Measurements from ENCODE around the gene LTBR. TPM values are rescaled to one million over a fixed set of nuclear protein-coding genes. Genes with fewer than 3 reads are reported as not detected.

Gene LTBR
- polyA plus RNA-seq, 1 donor from 2014 or later: not detected

- no peaks in the 10 kb centered on the region for H3K9me3 ChIP-seq (ENCODE audit: low read length)
- no peak overlapping the region for H3K27ac ChIP-seq (ENCODE audit: low read length)
- no peaks in the 10 kb centered on the region for H4K20me1 ChIP-seq (ENCODE audit: insufficient read depth)
- no peak overlapping the region for H3K4me2 ChIP-seq (ENCODE audit: low read length)
- H3K4me3 ChIP-seq (ENCODE audit: low read length): no peak overlapping the region
- H3K79me2 ChIP-seq (replicated peaks; ENCODE audit: insufficient read depth, low read length): no peaks in the 10 kb centered on the region
- no peaks in the 10 kb centered on the region for H3K27me3 ChIP-seq (ENCODE audit: insufficient read depth, low read depth, low read length)
- no peaks in the 10 kb centered on the region for H3K36me3 ChIP-seq (ENCODE audit: insufficient read depth, low read length)
- H3K9me2 ChIP-seq (ENCODE audit: insufficient read depth, low read length): no peaks in the 10 kb centered on the region
- H2AFZ ChIP-seq (ENCODE audit: low read depth, low read length): no peak overlapping the region
- no peak for TF ChIP-seq POLR2AphosphoS5 (IDR thresholded peaks at IDR 0.05)
- TF ChIP-seq EP300 (conservative IDR thresholded peaks at IDR 0.05; ENCODE audit: poor library complexity, severe bottlenecking): no peak
- TF ChIP-seq MXI1 (conservative IDR thresholded peaks at IDR 0.05; ENCODE audit: poor library complexity, severe bottlenecking): no peak
- no peak for TF ChIP-seq TAF1 (IDR thresholded peaks at IDR 0.05; ENCODE audit: low read depth)
- no peak for TF ChIP-seq REST (IDR thresholded peaks at IDR 0.05; ENCODE audit: borderline replicate concordance)
- TF ChIP-seq CTCF (IDR thresholded peaks at IDR 0.05; ENCODE audit: poor library complexity, severe bottlenecking): no peak
- TF ChIP-seq SMC3 (conservative IDR thresholded peaks at IDR 0.05; ENCODE audit: poor library complexity): no peak
- no peak for TF ChIP-seq RAD21 (conservative IDR thresholded peaks at IDR 0.05)
- no peak for TF ChIP-seq EZH2 (IDR thresholded peaks at IDR 0.05; ENCODE audit: borderline replicate concordance, insufficient read depth, low read length, poor library complexity, severe bottlenecking)
- H3F3A ChIP-seq (ENCODE audit: insufficient read depth, low read length, poor library complexity, severe bottlenecking): no peaks in the 10 kb centered on the region
- H3K9ac ChIP-seq (ENCODE audit: low read length): no peak overlapping the region
Measured at GRCh38 chr12:6369916-6370575, 13.9 kb upstream of the LTBR start.

- H2AFZ ChIP-seq (ENCODE audit: low read depth, low read length): no peak overlapping the region
- no peaks in the 10 kb centered on the region for H3K9me2 ChIP-seq (ENCODE audit: insufficient read depth, low read length)
- no peaks in the 10 kb centered on the region for H3K79me2 ChIP-seq (replicated peaks; ENCODE audit: insufficient read depth, low read length)
- H4K20me1 ChIP-seq (ENCODE audit: insufficient read depth): no peaks in the 10 kb centered on the region
- TF ChIP-seq MXI1 (conservative IDR thresholded peaks at IDR 0.05; ENCODE audit: poor library complexity, severe bottlenecking) (no peak), REST (IDR thresholded peaks at IDR 0.05; ENCODE audit: borderline replicate concordance) (no peak), CTCF (IDR thresholded peaks at IDR 0.05; ENCODE audit: poor library complexity, severe bottlenecking) (no peak), SMC3 (conservative IDR thresholded peaks at IDR 0.05; ENCODE audit: poor library complexity) (no peak), EP300 (conservative IDR thresholded peaks at IDR 0.05; ENCODE audit: poor library complexity, severe bottlenecking) (no peak), TAF1 (IDR thresholded peaks at IDR 0.05; ENCODE audit: low read depth) (no peak), POLR2AphosphoS5 (IDR thresholded peaks at IDR 0.05) (no peak), RAD21 (conservative IDR thresholded peaks at IDR 0.05) (no peak), EZH2 (IDR thresholded peaks at IDR 0.05; ENCODE audit: borderline replicate concordance, insufficient read depth, low read length, poor library complexity, severe bottlenecking) (no peak)
- no peak overlapping the region for H3K4me2 ChIP-seq (ENCODE audit: low read length)
- H3K4me3 ChIP-seq (ENCODE audit: low read length): no peak overlapping the region
- no peaks in the 10 kb centered on the region for H3K9me3 ChIP-seq (ENCODE audit: low read length)
- no peak overlapping the region for H3K9ac ChIP-seq (ENCODE audit: low read length)
- no peaks in the 10 kb centered on the region for H3K27me3 ChIP-seq (ENCODE audit: insufficient read depth, low read depth, low read length)
- no peak overlapping the region for H3K27ac ChIP-seq (ENCODE audit: low read length)
- no peaks in the 10 kb centered on the region for H3F3A ChIP-seq (ENCODE audit: insufficient read depth, low read length, poor library complexity, severe bottlenecking)
- H3K36me3 ChIP-seq (ENCODE audit: insufficient read depth, low read length): no peaks in the 10 kb centered on the region
Measured at GRCh38 chr12:6370576-6370935, 13.4 kb upstream of the LTBR start.
